Activated T-helper 2 cell treated with anti-CD3 and anti-CD28 coated beads, Interferon-gamma antibody, Interleukin-2, Interleukin-4, amounts not matched to agents 10 μg/mL and 5 μg/mL and 100 μg/mL, durations not matched to agents 14 hours and 24 hours and 36 hours (primary cell): ENCODE results near the gene UBE3D. TPM values are rescaled to one million over a fixed set of nuclear protein-coding genes. Genes with fewer than 3 reads are reported as not detected.
"Not testable (repeated sequence)": the region's sequence is repeated elsewhere in the genome, so short reads cannot be mapped to it uniquely, and the experiment has no call there.

Experiments used
- DNase-seq: peaks from one replicate; pipeline ENCODE4 v3.0.0; 2021; ENCODE audit warnings: low spot score
- H3K27ac Mint-ChIP-seq: one replicate; pipeline ENCODE4 v1.8.0; 2021; ENCODE audit warnings: mixed read lengths
- H3K27me3 Mint-ChIP-seq: one replicate; pipeline ENCODE4 v1.8.0; 2021; ENCODE audit warnings: low read depth, mixed read lengths
- H3K36me3 Mint-ChIP-seq: one replicate; pipeline ENCODE4 v1.8.0; 2021; ENCODE audit warnings: low read depth, mixed read lengths
- H3K4me1 Mint-ChIP-seq: one replicate; pipeline ENCODE4 v1.8.0; 2021; ENCODE audit warnings: low read depth, mixed read lengths
- H3K4me3 Mint-ChIP-seq: one replicate; pipeline ENCODE4 v1.8.0; 2021; ENCODE audit warnings: low read depth, mild to moderate bottlenecking, moderate library complexity, mixed read lengths
- H3K9me3 Mint-ChIP-seq: one replicate; pipeline ENCODE4 v1.8.0; 2021; ENCODE audit warnings: mixed read lengths
- intact Hi-C: fragments of 100-400 bp; cut with micrococcal nuclease; formaldehyde crosslinking; loops from one replicate; pipeline ENCODE4 v1.15.1; 2023
- total RNA-seq: library from RNA; stranded (reverse); gene quantifications from 2 replicates; pipeline ENCODE4 v1.2.3, GENCODE V29; 2022

UBE3D gene
- total RNA-seq, 1 donor from 2014 or later, result 6.9 TPM

- H3K27me3 Mint-ChIP-seq, result no peaks in the 10 kb centered on the region
- DNase-seq, result no peak
- H3K9me3 Mint-ChIP-seq, result no peaks in the 10 kb centered on the region
- no peak overlapping the region for H3K4me3 Mint-ChIP-seq
- no peaks in the 10 kb centered on the region for H3K36me3 Mint-ChIP-seq
- no peaks in the 10 kb centered on the region for H3K4me1 Mint-ChIP-seq
- intact Hi-C loops, result no loop called here
- no peak overlapping the region for H3K27ac Mint-ChIP-seq
Measured at GRCh38 chr6:82866446-82866845, 199.2 kb downstream of the UBE3D start.

GRCh38 chr6:82865461-82865860, 200.2 kb downstream of the UBE3D start:
- Mint-ChIP-seq H3K4me1 (no peaks in the 10 kb centered on the region), H3K27ac (no peak overlapping the region), H3K4me3 (no peak overlapping the region), H3K27me3 (no peaks in the 10 kb centered on the region), H3K36me3 (no peaks in the 10 kb centered on the region), H3K9me3 (no peaks in the 10 kb centered on the region)
- DNase-seq, result no peak
- intact Hi-C loops, result no loop called here

- Mint-ChIP-seq H3K4me1 (no peaks in the 10 kb centered on the region), H3K27me3 (no peaks in the 10 kb centered on the region), H3K9me3 (no peaks in the 10 kb centered on the region), H3K27ac (no peak overlapping the region), H3K4me3 (no peak overlapping the region), H3K36me3 (no peaks in the 10 kb centered on the region)
- intact Hi-C loops, result no loop called here
- no peak for DNase-seq
Measured at GRCh38 chr6:82863781-82864180, 201.9 kb downstream of the UBE3D start.

- Mint-ChIP-seq H3K4me3 (no peak overlapping the region), H3K36me3 (no peaks in the 10 kb centered on the region), H3K27ac (no peak overlapping the region), H3K27me3 (no peaks in the 10 kb centered on the region), H3K4me1 (no peaks in the 10 kb centered on the region), H3K9me3 (no peaks in the 10 kb centered on the region)
- DNase-seq, result no peak
- intact Hi-C loops, result no loop called here
Measured at GRCh38 chr6:82862543-82862942, 203.1 kb downstream of the UBE3D start.

DNA sequence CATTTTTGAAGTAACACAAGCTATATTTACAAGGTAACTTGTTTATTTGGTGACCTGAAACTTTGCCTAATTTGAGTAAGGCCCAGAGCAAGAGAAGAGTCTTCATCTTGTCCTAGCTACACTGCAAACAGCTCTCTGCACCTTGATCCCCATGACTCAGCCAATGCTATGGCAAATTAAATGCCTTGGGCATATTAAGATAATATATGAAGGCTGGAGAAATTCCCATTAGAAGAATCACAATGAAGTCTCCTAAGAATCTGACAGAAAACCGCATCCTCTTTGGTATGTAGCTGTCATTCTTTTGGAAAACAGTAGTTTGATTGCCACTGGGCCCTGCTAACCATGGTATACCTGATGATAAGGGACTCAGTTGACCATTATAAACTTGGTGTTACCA, 204.5 kb downstream of the UBE3D start:
- no peak for DNase-seq
- H3K9me3 Mint-ChIP-seq, result no peaks in the 10 kb centered on the region
- no peaks in the 10 kb centered on the region for H3K36me3 Mint-ChIP-seq
- H3K27me3 Mint-ChIP-seq, result no peaks in the 10 kb centered on the region
- intact Hi-C loops, result no loop called here
- H3K4me1 Mint-ChIP-seq, result no peaks in the 10 kb centered on the region
- no peak overlapping the region for H3K27ac Mint-ChIP-seq
- H3K4me3 Mint-ChIP-seq, result no peak overlapping the region

GRCh38 chr6:82856077-82856476, 209.6 kb downstream of the UBE3D start:
- intact Hi-C loops, result not testable (repeated sequence)

GRCh38 chr6:82852904-82853303, 212.7 kb downstream of the UBE3D start:
- H3K27me3 Mint-ChIP-seq, intact Hi-C loops, DNase-seq, H3K36me3 Mint-ChIP-seq, H3K4me3 Mint-ChIP-seq, H3K4me1 Mint-ChIP-seq, H3K27ac Mint-ChIP-seq, H3K9me3 Mint-ChIP-seq: not testable (repeated sequence)

More at GRCh38 chr6:82856077-82856476, 209.6 kb downstream of the UBE3D start:
- not testable (repeated sequence) for H3K4me3 Mint-ChIP-seq, H3K4me1 Mint-ChIP-seq, H3K27me3 Mint-ChIP-seq, H3K27ac Mint-ChIP-seq, H3K9me3 Mint-ChIP-seq, H3K36me3 Mint-ChIP-seq, DNase-seq

DNA sequence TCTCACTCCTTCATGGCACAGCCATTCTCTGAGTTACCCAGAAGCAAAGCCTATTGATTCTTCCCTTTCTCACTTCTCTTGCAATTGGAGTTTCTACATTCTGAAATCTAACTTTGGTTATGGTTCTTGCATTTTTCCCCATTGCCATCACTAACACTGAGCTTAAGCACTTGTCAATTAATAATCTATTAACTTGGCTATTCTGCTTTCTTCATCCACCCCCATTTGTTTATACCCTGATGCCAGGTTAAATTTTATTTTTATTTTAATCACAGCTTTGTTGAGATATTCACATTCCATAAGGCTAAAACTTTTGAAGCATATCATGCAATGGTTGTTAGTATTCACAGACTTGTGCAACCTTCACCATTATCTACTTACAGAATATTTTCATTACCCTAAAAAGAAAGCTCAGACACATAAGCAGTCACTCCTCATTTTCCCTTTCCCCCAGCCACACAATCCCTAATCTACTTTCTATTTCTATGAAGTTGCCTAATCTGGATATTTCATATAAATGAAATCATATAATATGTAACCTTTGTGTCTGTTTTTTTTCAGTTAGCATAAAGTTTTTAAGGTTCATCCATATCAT, 222.3 kb downstream of the UBE3D start:
- no peak for DNase-seq
- Mint-ChIP-seq H3K36me3 (no peaks in the 10 kb centered on the region), H3K4me1 (no peaks in the 10 kb centered on the region), H3K27me3 (no peaks in the 10 kb centered on the region), H3K27ac (no peak overlapping the region), H3K4me3 (no peak overlapping the region), H3K9me3 (no peaks in the 10 kb centered on the region)
- intact Hi-C loops, result no loop called here

DNA sequence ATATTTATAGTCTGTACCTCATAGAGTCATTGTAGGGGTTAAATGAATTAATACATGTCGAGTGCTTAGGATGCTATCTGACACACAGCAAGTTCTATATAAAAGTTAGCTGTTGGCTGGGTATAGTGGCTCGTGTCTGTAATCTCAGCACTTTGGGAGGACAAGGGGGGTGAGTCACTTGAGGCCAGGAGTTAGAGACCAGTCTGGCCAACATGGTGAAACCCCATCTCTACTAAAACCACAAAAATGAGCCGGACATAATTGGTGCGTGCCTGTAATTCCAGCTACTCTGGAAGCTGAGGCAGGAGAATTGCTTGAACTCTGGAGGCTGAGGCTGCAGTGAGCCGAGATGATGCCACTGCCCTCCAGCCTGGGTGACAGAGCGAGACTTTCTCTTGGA, 222.9 kb downstream of the UBE3D start:
- Mint-ChIP-seq H3K4me3 (no peak overlapping the region), H3K9me3 (no peaks in the 10 kb centered on the region), H3K27me3 (no peaks in the 10 kb centered on the region), H3K36me3 (no peaks in the 10 kb centered on the region), H3K27ac (no peak overlapping the region), H3K4me1 (no peaks in the 10 kb centered on the region)
- intact Hi-C loops, result no loop called here
- DNase-seq, result no peak

Other genes starting within 250 kb of the UBE3D start
- 6.5 and 7.5 TPM in 2 replicates for gene DOP1A, start 1.8 kb upstream of the UBE3D start, total RNA-seq
- 29.2 and 31.3 TPM in 2 replicates for gene PGM3, start 127.4 kb upstream of the UBE3D start, total RNA-seq
- 1.4 and 1.5 TPM in 2 replicates for gene RWDD2A, start 127.5 kb upstream of the UBE3D start, total RNA-seq